ENCODE measurements around the gene ST3GAL5.
"Not testable (repeated sequence)": the region's sequence is repeated elsewhere in the genome, so short reads cannot be mapped to it uniquely, and the experiment has no call there.

ST3GAL5 gene

DNA sequence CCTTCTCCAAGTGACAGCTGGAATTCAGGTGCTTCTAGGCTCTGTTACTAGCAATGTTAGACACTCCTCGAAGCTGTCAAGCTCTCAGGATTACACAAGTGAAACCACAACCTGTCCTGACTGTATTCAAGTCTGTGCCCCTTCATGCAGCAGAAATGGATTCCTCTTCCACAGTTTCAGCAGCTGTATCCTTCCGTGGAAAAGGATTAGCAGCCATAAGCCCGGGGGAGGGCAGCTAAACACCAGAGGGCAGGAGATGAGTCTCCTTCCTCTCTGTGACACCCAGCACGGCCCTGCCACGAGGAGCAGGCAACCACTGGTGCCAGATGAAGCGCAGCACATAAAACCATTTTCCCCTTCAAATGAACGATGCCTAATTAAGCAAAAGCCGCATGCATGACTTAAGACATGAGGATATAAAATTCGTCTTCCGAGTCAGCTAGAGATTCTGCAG is 1.2 kb downstream of the ST3GAL5 start:
- no peaks in the 10 kb centered on the region for H3K36me3 ChIP-seq
- H3K4me1 ChIP-seq: peaks cover 47% of the 10 kb centered on the region
- H4K20me1 ChIP-seq: peaks cover 21% of the 10 kb centered on the region; the same call in 1 of the 2 replicates
- H3K4me3 ChIP-seq: peak overlapping the region; percentile 93
- H3K9ac ChIP-seq: peak overlapping the region; percentile 81; the same call in 1 of the 2 replicates
- H3K27ac ChIP-seq: no peak overlapping the region
- peak overlapping the region; percentile 100 for H3K4me2 ChIP-seq
- no peaks in the 10 kb centered on the region; the same call in 1 of the 2 replicates for H3K27me3 ChIP-seq
- peaks cover 13% of the 10 kb centered on the region for H3K9me3 ChIP-seq
- TF ChIP-seq Cebpa-rat (IDR thresholded peaks at IDR 0.05): no peak

DNA sequence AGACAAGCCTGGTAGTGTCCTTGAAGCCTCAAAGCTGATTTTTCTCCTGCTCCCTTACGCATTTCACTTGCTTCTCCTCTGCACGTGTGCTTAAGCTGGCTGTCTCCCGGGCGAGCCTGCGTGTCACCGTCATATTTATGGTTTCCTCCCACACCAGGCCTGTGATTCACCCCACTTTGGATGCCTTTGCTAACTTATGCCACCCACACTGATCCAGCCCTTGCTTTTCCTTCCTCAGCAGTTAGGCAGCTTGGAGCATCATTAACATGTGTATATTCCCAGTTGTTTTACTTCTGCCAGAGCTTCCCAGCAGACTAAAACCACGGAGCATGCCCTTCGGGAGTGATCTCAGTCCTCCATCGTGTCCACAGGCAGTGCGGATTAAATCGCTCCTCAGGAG is 2.2 kb downstream of the ST3GAL5 start:
- Histone ChIP-seq H3K9ac (no peak overlapping the region), H4K20me1 (peaks cover 21% of the 10 kb centered on the region; the same call in 1 of the 2 replicates), H3K27me3 (no peaks in the 10 kb centered on the region; the same call in 1 of the 2 replicates), H3K36me3 (peaks cover 8% of the 10 kb centered on the region), H3K4me3 (no peak overlapping the region), H3K9me3 (peaks cover 23% of the 10 kb centered on the region), H3K4me1 (peaks cover 41% of the 10 kb centered on the region), H3K4me2 (peak overlapping the region; percentile 100; the same call in 1 of the 2 replicates), H3K27ac (no peak overlapping the region)
- no peak for TF ChIP-seq Cebpa-rat (IDR thresholded peaks at IDR 0.05)

DNA sequence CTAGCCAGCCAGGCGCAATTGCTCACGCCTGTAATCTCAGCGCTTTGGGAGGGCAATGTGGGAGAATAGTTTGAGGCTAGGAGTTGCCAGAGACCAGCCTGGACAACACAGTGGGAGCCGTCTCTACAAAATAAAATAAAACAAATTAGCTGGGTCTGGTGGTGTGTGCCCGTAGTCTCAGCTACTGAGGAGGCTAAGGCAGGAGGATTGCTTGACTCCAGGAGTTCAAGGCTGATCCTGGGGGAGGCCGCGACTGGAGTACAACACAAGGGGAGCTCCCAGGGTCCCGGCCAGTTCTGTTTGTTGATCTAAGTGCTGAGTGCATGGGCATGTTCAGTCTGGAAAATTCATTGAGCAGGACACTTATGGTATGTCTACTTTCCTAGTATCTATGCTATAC is 2.6 kb downstream of the ST3GAL5 start:
- H3K4me2 ChIP-seq: no peak overlapping the region

DNA sequence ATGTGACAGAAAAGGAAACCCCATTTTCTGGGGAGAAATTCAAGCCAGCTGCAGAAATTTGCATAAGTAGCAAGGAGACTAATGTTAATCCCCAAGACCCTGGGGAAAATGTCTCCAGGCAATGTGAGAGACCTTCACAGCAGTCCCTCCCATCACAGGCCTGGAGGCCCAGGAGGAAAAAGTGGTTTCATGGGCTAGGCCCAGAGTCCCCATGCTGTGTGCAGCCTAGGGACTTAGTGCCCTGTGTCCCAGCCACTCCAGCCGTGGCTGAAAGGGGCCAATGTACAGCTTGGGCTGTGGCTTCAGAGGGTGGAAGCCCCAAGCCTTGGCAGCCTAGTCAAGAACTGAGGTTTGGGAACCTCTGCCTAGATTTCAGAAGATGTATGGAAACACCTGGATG is 7.0 kb downstream of the ST3GAL5 start:
- H3K4me2 ChIP-seq, H3K36me3 ChIP-seq, H3K9ac ChIP-seq, H3K27me3 ChIP-seq, H3K27ac ChIP-seq, H3K4me3 ChIP-seq: not testable (repeated sequence)
- Histone ChIP-seq H4K20me1 (peaks cover 16% of the 10 kb centered on the region; the same call in 1 of the 2 replicates), H3K4me1 (peaks cover 26% of the 10 kb centered on the region), H3K9me3 (peaks cover 42% of the 10 kb centered on the region)

More for the DNA sequence above, 2.6 kb downstream of the ST3GAL5 start:
- Histone ChIP-seq H3K27ac (no peak overlapping the region), H3K9ac (no peak overlapping the region), H3K9me3 (peaks cover 27% of the 10 kb centered on the region), H3K36me3 (peaks cover 8% of the 10 kb centered on the region), H4K20me1 (peaks cover 21% of the 10 kb centered on the region; the same call in 1 of the 2 replicates), H3K4me3 (no peak overlapping the region), H3K4me1 (peaks cover 40% of the 10 kb centered on the region), H3K27me3 (no peaks in the 10 kb centered on the region; the same call in 1 of the 2 replicates)
- TF ChIP-seq Cebpa-rat (IDR thresholded peaks at IDR 0.05): no peak

DNA sequence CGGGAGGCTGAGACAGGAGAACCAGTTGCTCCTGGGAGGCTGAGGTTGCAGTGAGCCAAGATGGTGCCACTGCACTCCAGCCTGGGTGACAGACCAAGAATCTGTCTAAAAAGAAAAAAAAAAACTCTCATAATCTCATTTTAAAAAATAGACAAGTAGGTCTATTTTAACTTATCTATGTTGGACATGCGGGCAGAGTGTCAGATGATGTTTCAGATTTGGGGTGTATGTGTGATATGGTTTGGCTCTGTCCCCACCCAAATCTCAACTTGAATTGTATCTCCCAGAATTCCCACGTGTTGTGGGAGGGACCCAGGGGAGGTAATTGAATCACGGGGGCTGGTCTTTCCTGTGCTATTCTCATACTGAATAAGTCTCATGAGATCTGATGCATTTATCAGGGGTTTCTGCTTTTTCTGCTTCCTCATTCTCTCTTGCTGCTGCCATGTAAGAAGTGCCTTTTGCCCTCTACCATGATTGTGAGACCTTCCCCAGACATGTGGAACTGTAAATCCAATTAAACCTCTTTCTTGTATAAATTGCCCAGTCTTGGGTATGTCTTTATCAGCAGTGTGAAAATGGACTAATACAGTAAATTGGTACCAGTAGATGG is 8.0 kb downstream of the ST3GAL5 start:
- H4K20me1 ChIP-seq, H3K27me3 ChIP-seq, H3K27ac ChIP-seq, H3K9ac ChIP-seq, H3K4me3 ChIP-seq, H3K4me2 ChIP-seq, H3K36me3 ChIP-seq: not testable (repeated sequence)
- Histone ChIP-seq H3K4me1 (peaks cover 23% of the 10 kb centered on the region), H3K9me3 (peaks cover 42% of the 10 kb centered on the region)

- Histone ChIP-seq H3K4me3 (no peak overlapping the region), H3K9me3 (peaks cover 42% of the 10 kb centered on the region), H3K27ac (peak overlapping the region; percentile 7; the same call in 1 of the 2 replicates), H4K20me1 (no peaks in the 10 kb centered on the region; the same call in 1 of the 2 replicates), H3K27me3 (no peaks in the 10 kb centered on the region), H3K9ac (no peak overlapping the region), H3K36me3 (peaks cover 8% of the 10 kb centered on the region), H3K4me1 (peaks cover 27% of the 10 kb centered on the region), H3K4me2 (peak overlapping the region; percentile 75)
- no peak for TF ChIP-seq Cebpa-rat (IDR thresholded peaks at IDR 0.05)
These were observed 9.9 kb downstream of the ST3GAL5 start for GRCh38 chr2:85878719-85879370.

- peaks cover 9% of the 10 kb centered on the region; the same call in 1 of the 2 replicates for H3K9me3 ChIP-seq
- H3K36me3 ChIP-seq: no peaks in the 10 kb centered on the region
- H3K9ac ChIP-seq: no peak overlapping the region
- H3K27me3 ChIP-seq: no peaks in the 10 kb centered on the region
- no peak for TF ChIP-seq Cebpa-rat (IDR thresholded peaks at IDR 0.05)
- no peak overlapping the region for H3K27ac ChIP-seq
- peaks cover 27% of the 10 kb centered on the region for H3K4me1 ChIP-seq
- peak overlapping the region; percentile 15; the same call in 1 of the 2 replicates for H3K4me2 ChIP-seq
- H3K4me3 ChIP-seq: no peak overlapping the region
- no peaks in the 10 kb centered on the region; the same call in 1 of the 2 replicates for H4K20me1 ChIP-seq
These were observed 13.3 kb downstream of the ST3GAL5 start for GRCh38 chr2:85875350-85876050.

DNA sequence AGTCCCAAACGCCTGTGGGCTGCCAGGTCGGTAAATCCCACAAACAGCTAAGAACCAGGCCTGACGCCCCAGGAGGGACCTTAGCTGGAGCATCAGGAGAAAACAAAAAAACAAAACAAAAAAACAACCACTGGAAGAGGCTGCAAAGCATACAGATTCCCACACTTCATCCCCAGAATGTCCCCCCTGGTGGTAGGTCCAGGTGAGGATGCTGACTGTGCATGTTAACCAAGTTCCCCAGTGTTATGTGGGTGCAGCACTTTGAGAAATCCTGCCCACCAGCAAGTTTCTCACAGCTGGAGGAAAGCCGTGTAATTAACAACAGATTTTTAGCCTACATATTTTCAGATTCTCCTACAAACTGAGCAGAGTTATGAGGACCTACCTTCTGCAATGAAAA is 15.1 kb downstream of the ST3GAL5 start:
- no peak overlapping the region for H3K4me3 ChIP-seq
- peaks cover 21% of the 10 kb centered on the region for H3K4me1 ChIP-seq
- H4K20me1 ChIP-seq: no peaks in the 10 kb centered on the region; the same call in 1 of the 2 replicates
- no peaks in the 10 kb centered on the region for H3K27me3 ChIP-seq
- H3K9ac ChIP-seq: no peak overlapping the region
- H3K27ac ChIP-seq: no peak overlapping the region
- no peak for TF ChIP-seq Cebpa-rat (IDR thresholded peaks at IDR 0.05)
- H3K9me3 ChIP-seq: no peaks in the 10 kb centered on the region
- H3K36me3 ChIP-seq: no peaks in the 10 kb centered on the region
- H3K4me2 ChIP-seq: no peak overlapping the region

DNA sequence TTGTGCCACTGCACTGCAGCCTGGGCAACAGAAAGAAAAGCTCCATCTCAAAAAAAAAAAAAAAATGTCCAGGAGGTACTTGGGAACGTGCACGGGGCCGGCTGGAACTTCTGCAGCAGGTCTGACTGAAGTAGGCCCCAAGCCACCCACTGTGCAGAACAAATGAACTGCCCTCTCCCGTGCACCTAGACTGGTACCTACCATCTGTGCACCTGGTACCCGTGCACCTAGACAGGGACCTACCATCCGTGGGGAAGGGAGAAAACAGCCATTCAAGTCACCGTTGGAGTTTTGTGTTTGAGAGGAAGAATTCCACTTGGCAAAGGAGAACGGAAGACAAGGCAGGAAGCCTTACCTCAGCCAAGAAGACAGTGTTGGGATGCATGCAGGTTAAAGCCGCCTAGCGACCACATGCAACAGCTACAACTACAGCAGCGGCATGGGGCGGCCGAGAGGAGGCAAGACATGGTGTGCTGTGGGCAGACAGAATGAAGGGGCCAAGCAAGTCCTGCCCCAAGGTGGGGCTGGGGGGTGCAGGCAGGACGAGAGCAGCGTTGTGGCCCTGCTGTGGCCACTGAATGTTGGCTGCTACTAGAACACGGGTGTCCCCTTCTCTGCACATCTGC is 16.1 kb downstream of the ST3GAL5 start:
- Histone ChIP-seq H3K9me3 (no peaks in the 10 kb centered on the region), H3K27me3 (no peaks in the 10 kb centered on the region), H3K4me3 (no peak overlapping the region), H3K9ac (no peak overlapping the region), H3K36me3 (no peaks in the 10 kb centered on the region), H3K4me2 (no peak overlapping the region), H4K20me1 (no peaks in the 10 kb centered on the region), H3K27ac (no peak overlapping the region), H3K4me1 (peaks cover 12% of the 10 kb centered on the region; the same call in 1 of the 2 replicates)
- no peak for TF ChIP-seq Cebpa-rat (IDR thresholded peaks at IDR 0.05)

All from BLaER1 (cell line).